PC-3 (cell line): ENCODE results near the gene GGA1. TPM values are rescaled to one million over a fixed set of nuclear protein-coding genes. Genes with fewer than 3 reads are reported as not detected.

Source experiments
- ATAC-seq: fragments of 200-7000 bp; cut with Tn5 transposase; 2 replicates; pipeline ENCODE4 v1.9.1; 2020; ENCODE audit warnings: mild to moderate bottlenecking, moderate library complexity
- BruUV-seq: library from RNA; stranded (reverse); fragments of 400-500 nt; replicated peaks from 2 replicates; lab custom pipeline; 2021; lab: Mats Ljungman, UMichigan
- CTCF ChIA-PET: fragments of 300-600 bp; sonication (Branson Sonifier 250); formaldehyde crosslinking; loops from one replicate; lab custom pipeline; 2022; ENCODE audit warnings: antibody characterized with exemption; lab: Charles Lee
- POLR2A ChIA-PET: fragments of 300-600 bp; sonication (Branson Sonifier 250); formaldehyde crosslinking; loops from one replicate; lab custom pipeline; 2022; ENCODE audit warnings: antibody characterized with exemption; ENCODE audit not compliant: unreplicated experiment; lab: Charles Lee
- DNase-seq: peaks from one replicate; pipeline ENCODE4 v3.0.0-alpha.2; 2015
- H2AFZ ChIP-seq: fragments of 300-600 bp; sonication (generic); 2 replicates; pipeline ENCODE4 v1.6.0; 2016; ENCODE audit warnings: antibody characterized with exemption, low read length
- H3F3A ChIP-seq: fragments of 300-600 bp; sonication (generic); one replicate; pipeline ENCODE4 v1.6.0; 2017; ENCODE audit warnings: antibody characterized with exemption, low read length, control low read depth, mild to moderate bottlenecking; ENCODE audit not compliant: unreplicated experiment
- H3K27ac ChIP-seq: fragments of 300-600 bp; sonication (generic); 2 replicates; pipeline ENCODE4 v1.5.1; 2016; ENCODE audit warnings: mild to moderate bottlenecking, low read length
- H3K27me3 ChIP-seq: fragments of 300-600 bp; sonication (generic); 2 replicates; pipeline ENCODE4 v1.6.1; 2016; ENCODE audit warnings: low read length, mixed read lengths
- H3K36me3 ChIP-seq: fragments of 300-600 bp; sonication (generic); 2 replicates; pipeline ENCODE4 v1.6.1; 2016; ENCODE audit warnings: low read depth, mixed run types, low read length, mixed read lengths
- H3K4me1 ChIP-seq: fragments of 300-600 bp; sonication (generic); 2 replicates; pipeline ENCODE4 v1.5.1; 2016; ENCODE audit warnings: low read length; ENCODE audit not compliant: insufficient read depth
- H3K4me2 ChIP-seq: fragments of 300-600 bp; sonication (generic); 2 replicates; pipeline ENCODE4 v1.6.0; 2016; ENCODE audit warnings: low read length
- H3K4me3 ChIP-seq: fragments of 300-600 bp; sonication (generic); 2 replicates; pipeline ENCODE4 v1.5.1; 2016; ENCODE audit warnings: mild to moderate bottlenecking, low read length, mixed read lengths
- H3K79me2 ChIP-seq: fragments of 300-600 bp; sonication (generic); 2 replicates; pipeline ENCODE4 v1.6.1; 2017; ENCODE audit warnings: low read length, mixed read lengths
- H3K9ac ChIP-seq: fragments of 300-600 bp; sonication (generic); 2 replicates; pipeline ENCODE4 v1.6.0; 2016; ENCODE audit warnings: mild to moderate bottlenecking, low read length
- H3K9me2 ChIP-seq: fragments of 300-600 bp; sonication (generic); replicated peaks from 2 replicates; pipeline ENCODE4 v1.6.1; 2016; ENCODE audit warnings: mixed run types, low read length, mixed read lengths
- H3K9me3 ChIP-seq: fragments of 300-600 bp; sonication (generic); 2 replicates; pipeline ENCODE4 v1.6.1; 2016; ENCODE audit warnings: low read length, mixed read lengths
- H4K20me1 ChIP-seq: fragments of 300-600 bp; sonication (generic); 2 replicates; pipeline ENCODE4 v1.6.1; 2016; ENCODE audit warnings: low read length, mixed read lengths
- CTCF ChIP-seq: fragments of 300-600 bp; sonication (generic); conservative IDR thresholded peaks from 2 replicates; pipeline ENCODE4 v1.5.1; 2017; ENCODE audit warnings: antibody characterized with exemption, low read depth, mild to moderate bottlenecking, low read length
- EZH2 ChIP-seq: fragments of 300-600 bp; sonication (generic); IDR thresholded peaks from one replicate; pipeline ENCODE4 v1.6.1; 2017; ENCODE audit warnings: antibody characterized with exemption, mild to moderate bottlenecking, low read length; ENCODE audit not compliant: unreplicated experiment
- EZH2phosphoT487 ChIP-seq: fragments of 300-600 bp; sonication (generic); IDR thresholded peaks from 2 replicates; pipeline ENCODE4 v1.6.1; 2018; ENCODE audit warnings: mild to moderate bottlenecking, antibody characterized with exemption, low read length, borderline replicate concordance
- intact Hi-C: fragments of 100-400 bp; cut with micrococcal nuclease; formaldehyde crosslinking; loops from 2 replicates; pipeline ENCODE4 v1.9.0; 2023
- total RNA-seq: library from RNA; depleted of rRNA; stranded (reverse); fragments of >200 nt; gene quantifications from 2 replicates; pipeline ENCODE4 v1.2.3, GENCODE V29; 2014

GGA1 gene
- total RNA-seq, 1 experiment from 2014 or later: 49.1 TPM

- no peaks in the 10 kb centered on the region for H3K27me3 ChIP-seq
- ATAC-seq: no peak
- no peak overlapping the region for H3K4me3 ChIP-seq
- H3K9me2 ChIP-seq: no peaks in the 10 kb centered on the region
- CTCF ChIA-PET: no interaction called here
- intact Hi-C loops: no loop called here
- BruUV-seq: no TSS peak
- no peaks in the 10 kb centered on the region for H3K4me1 ChIP-seq
- H3F3A ChIP-seq: no peaks in the 10 kb centered on the region
- no peaks in the 10 kb centered on the region for H4K20me1 ChIP-seq
- POLR2A ChIA-PET: interaction anchor here (0.6 kb wide), 1 partner anchor 105 kb away, joined by 3 read pairs; no protein-coding TSS in a partner anchor
- TF ChIP-seq CTCF: no peak
- TF ChIP-seq EZH2: no peak
- TF ChIP-seq EZH2phosphoT487: no peak
- no peaks in the 10 kb centered on the region for H3K36me3 ChIP-seq
- H3K4me2 ChIP-seq: no peak overlapping the region
- H3K9ac ChIP-seq: no peak overlapping the region
- DNase-seq: no peak
- H2AFZ ChIP-seq: no peak overlapping the region
- H3K79me2 ChIP-seq: peaks cover 1% of the 10 kb centered on the region; the same call in 1 of the 2 replicates
- H3K9me3 ChIP-seq: no peaks in the 10 kb centered on the region
- H3K27ac ChIP-seq: no peak overlapping the region
These were observed 7.8 kb downstream of the GGA1 start for GRCh38 chr22:37616201-37617083.

- Histone ChIP-seq H3K9me2 (no peaks in the 10 kb centered on the region), H3F3A (no peaks in the 10 kb centered on the region), H2AFZ (no peak overlapping the region), H3K9ac (no peak overlapping the region), H4K20me1 (no peaks in the 10 kb centered on the region), H3K27ac (no peak overlapping the region), H3K79me2 (no peaks in the 10 kb centered on the region), H3K36me3 (no peaks in the 10 kb centered on the region), H3K4me3 (no peak overlapping the region), H3K4me1 (no peaks in the 10 kb centered on the region), H3K27me3 (no peaks in the 10 kb centered on the region), H3K4me2 (no peak overlapping the region), H3K9me3 (no peaks in the 10 kb centered on the region)
- TF ChIP-seq EZH2: no peak
- no peak for TF ChIP-seq EZH2phosphoT487
- TF ChIP-seq CTCF: no peak
- TSS peak; percentile 28 for BruUV-seq
- ATAC-seq: no peak
- intact Hi-C loops: no loop called here
- POLR2A ChIA-PET: no interaction called here
- no peak for DNase-seq
- CTCF ChIA-PET: no interaction called here
These were observed 8.8 kb downstream of the GGA1 start for GRCh38 chr22:37617431-37617830.
